GM12878 (cell line): ENCODE data around the gene OPCML. TPM values are rescaled to one million over a fixed set of nuclear protein-coding genes. Genes with fewer than 3 reads are reported as not detected.

Experiments used
- ATAC-seq: fragments of 200-7000 bp; cut with Tn5 transposase; 3 replicates; pipeline ENCODE4 v1.9.1; 2020; ENCODE audit warnings: mild to moderate bottlenecking, moderate library complexity
- BruUV-seq: library from RNA; stranded (reverse); fragments of 400-500 nt; replicated peaks from 2 replicates; lab custom pipeline; 2021; lab: Mats Ljungman, UMichigan
- CTCF ChIA-PET: fragments of 300-600 bp; sonication (Branson Sonifier 250); formaldehyde crosslinking; extraction: SDS; loops from one replicate; lab custom pipeline; 2021; ENCODE audit warnings: inconsistent platforms; lab: Yijun Ruan, JAX
- POLR2A ChIA-PET: fragments of 350-600 bp; formaldehyde crosslinking; extraction: SDS; loops from one replicate; lab custom pipeline; 2021; ENCODE audit warnings: inconsistent platforms; lab: Charles Lee
- RAD21 ChIA-PET: fragments of 300-600 bp; sonication (Branson Sonifier 250); formaldehyde crosslinking; loops from one replicate; lab custom pipeline; 2023; ENCODE audit warnings: antibody characterized with exemption; ENCODE audit not compliant: unreplicated experiment; lab: Charles Lee
- SMC1A ChIA-PET: fragments of 300-600 bp; sonication (Branson Sonifier 250); formaldehyde crosslinking; loops from one replicate; lab custom pipeline; 2023; ENCODE audit not compliant: unreplicated experiment, uncharacterized antibody; lab: Charles Lee
- DNase-seq: peaks from one replicate; pipeline ENCODE4 v3.0.0-alpha.2; 2011; ENCODE audit warnings: low read depth, low spot score
- FAIRE-seq: peaks from 3 replicates; lab custom pipeline; 2011; peaks lifted over from hg19 to GRCh38; lab: Jason Lieb, UNC
- H2AFZ ChIP-seq: 2 replicates; pipeline ENCODE4 v1.6.0; 2011; ENCODE audit warnings: low read depth, low read length, control low read depth; ENCODE audit not compliant: control insufficient read depth
- H3K27ac ChIP-seq: 2 replicates; pipeline ENCODE4 v1.5.1; 2011; ENCODE audit warnings: control low read depth; ENCODE audit not compliant: control insufficient read depth, insufficient read depth
- H3K27me3 ChIP-seq, 2 experiments: replicated peaks in 1 of 2; 2 replicates each; pipeline versions ENCODE4 v1.6.0 to v1.6.1; 2011; ENCODE audit warnings: low read length in 1 of 2; ENCODE audit not compliant: control insufficient read depth in 2 of 2, insufficient read depth in 2 of 2
- H3K36me3 ChIP-seq, 2 experiments: 2 replicates each; pipeline ENCODE4 v1.5.1; 2011; ENCODE audit warnings: low read length in 1 of 2; ENCODE audit not compliant: control insufficient read depth in 2 of 2, insufficient read depth in 2 of 2
- H3K4me1 ChIP-seq: 2 replicates; pipeline ENCODE4 v1.6.1; 2011; ENCODE audit warnings: mild to moderate bottlenecking, low read length, moderate library complexity, mixed read lengths; ENCODE audit not compliant: control insufficient read depth, insufficient read depth
- H3K4me2 ChIP-seq: 2 replicates; pipeline ENCODE4 v1.6.0; 2011; ENCODE audit warnings: control low read depth; ENCODE audit not compliant: control insufficient read depth, insufficient read depth
- H3K4me3 ChIP-seq: fragments of 200-600 bp; sonication (generic); 2 replicates; pipeline ENCODE4 v1.5.1; 2016
- H3K79me2 ChIP-seq: 2 replicates; pipeline ENCODE4 v1.6.0; 2011; ENCODE audit warnings: low read length; ENCODE audit not compliant: control insufficient read depth, insufficient read depth
- H3K9ac ChIP-seq: 2 replicates; pipeline ENCODE4 v1.8.0; 2011; ENCODE audit warnings: low read length, control low read depth, mixed read lengths; ENCODE audit not compliant: control insufficient read depth, insufficient read depth
- H3K9me3 ChIP-seq: replicated peaks from 3 replicates; pipeline ENCODE4 v1.5.1; 2011; ENCODE audit warnings: mild to moderate bottlenecking, low read length; ENCODE audit not compliant: control insufficient read depth, insufficient read depth
- H4K20me1 ChIP-seq: 2 replicates; pipeline ENCODE4 v1.6.0; 2011; ENCODE audit not compliant: control insufficient read depth, insufficient read depth
- BRCA1 ChIP-seq: IDR thresholded peaks from 2 replicates; pipeline ENCODE4 v1.6.1; 2011; ENCODE audit warnings: low read depth, low read length, improper control_type of control experiment
- HDAC2 ChIP-seq: fragments of 200-600 bp; sonication (generic); IDR thresholded peaks from 2 replicates; pipeline ENCODE4 v1.6.1; 2017
- IKZF1 ChIP-seq: fragments of 450-650 bp; conservative IDR thresholded peaks from 2 replicates; pipeline ENCODE4 v1.6.1; 2017; ENCODE audit warnings: antibody characterized with exemption, mild to moderate bottlenecking
- IKZF2 ChIP-seq, 2 experiments: fragments of 450-650 bp; IDR thresholded peaks; 2 replicates each; pipeline ENCODE4 v1.6.1; 2017; ENCODE audit warnings: mild to moderate bottlenecking in 2 of 2, moderate library complexity in 2 of 2
- NBN ChIP-seq: fragments of 450-650 bp; IDR thresholded peaks from 2 replicates; pipeline ENCODE4 v1.6.1; 2016
- NFIC ChIP-seq: IDR thresholded peaks from 2 replicates; pipeline ENCODE4 v1.6.1; 2012; ENCODE audit warnings: low read depth, mild to moderate bottlenecking, inconsistent platforms, low read length, moderate library complexity
- NFYA ChIP-seq: IDR thresholded peaks from 2 replicates; pipeline ENCODE4 v1.6.1; 2011; ENCODE audit warnings: low read depth, mild to moderate bottlenecking, low read length, improper control_type of control experiment, borderline replicate concordance
- NR2F1 ChIP-seq: fragments of 450-650 bp; conservative IDR thresholded peaks from 2 replicates; pipeline ENCODE4 v1.6.1; 2017; ENCODE audit warnings: mild to moderate bottlenecking
- NRF1 ChIP-seq: conservative IDR thresholded peaks from 2 replicates; pipeline ENCODE4 v1.6.1; 2011; ENCODE audit warnings: mild to moderate bottlenecking, low read depth, low read length, improper control_type of control experiment
- SUPT20H ChIP-seq: IDR thresholded peaks from 2 replicates; pipeline ENCODE4 v1.6.1; 2011; ENCODE audit warnings: low read depth, mild to moderate bottlenecking, low read length, moderate library complexity, borderline replicate concordance; ENCODE audit not compliant: control insufficient read depth
- TAF1 ChIP-seq: IDR thresholded peaks from 2 replicates; pipeline ENCODE4 v1.6.1; 2011; ENCODE audit warnings: mild to moderate bottlenecking, low read depth, low read length, borderline replicate concordance
- WRNIP1 ChIP-seq: IDR thresholded peaks from 2 replicates; pipeline ENCODE4 v1.6.1; 2011; ENCODE audit warnings: low read depth, low read length, improper control_type of control experiment, borderline replicate concordance
- ZNF622 ChIP-seq: fragments of 450-650 bp; IDR thresholded peaks from 2 replicates; pipeline ENCODE4 v1.6.1; 2017; ENCODE audit warnings: mild to moderate bottlenecking, inconsistent platforms
- WGBS: methylation state at CpG from one replicate; pipeline ENCODE4 v1.1.6; 2016; ENCODE audit warnings: low lambda C conversion rate; ENCODE audit not compliant: insufficient replicate concordance, insufficient coverage; ENCODE audit errors: missing lambda C conversion rate; 5-methylcytosine and 5-hydroxymethylcytosine counted together
- in situ Hi-C: fragments of 300-500 bp; cut with MboI; formaldehyde crosslinking; loops from 9 replicates; pipeline ENCODE4 v1.14.3; 2018; ENCODE audit warnings: mixed read lengths
- intact Hi-C: fragments of 100-400 bp; cut with micrococcal nuclease; formaldehyde crosslinking; loops from one replicate; pipeline ENCODE4 v1.14.2; 2022; ENCODE audit not compliant: unreplicated experiment
- polyA plus RNA-seq, 11 experiments: library from polyadenylated mRNA; depleted of rRNA in 4 of 11; unstranded in 6 of 11; stranded (reverse) in 5 of 11; fragments of >200 nt; fragmentation: Nextera tagmentation in 4 of 11; fragmentation: Illumina TruSeq in 1 of 11; extraction: Ambion mirVana in 4 of 11; extraction: Trizol in 1 of 11; gene quantifications; 1 replicate in 1 of 11; 2 replicates in 10 of 11; pipeline versions ENCODE4 v1.2.1 to v1.2.3, GENCODE V29; 2011 to 2016; ENCODE audit warnings: inconsistent platforms in 2 of 11, missing spikeins in 2 of 11, low read depth in 1 of 11
- total RNA-seq, 4 experiments: library from RNA; depleted of rRNA in 3 of 4; stranded (reverse); fragments of >200 nt in 3 of 4; fragmentation: Illumina TruSeq in 1 of 4; extraction: Trizol in 1 of 4; gene quantifications; 2 replicates each; pipeline versions ENCODE4 v1.2.1 to v1.2.3, GENCODE V29; 2013 to 2021
- TF ChIP-seq, protein P1 (sequence below): IDR thresholded peaks from 2 replicates; pipeline ENCODE4 v1.6.1; 2011; ENCODE audit warnings: low read depth, mild to moderate bottlenecking, low read length, moderate library complexity, borderline replicate concordance; ENCODE audit errors: extremely low read depth
- TF ChIP-seq, protein P2 (sequence below): fragments of 450-650 bp; IDR thresholded peaks from 2 replicates; pipeline ENCODE4 v1.6.1; 2016; ENCODE audit warnings: mild to moderate bottlenecking, moderate library complexity, borderline replicate concordance
- TF ChIP-seq, protein P3 (sequence below): IDR thresholded peaks from 2 replicates; pipeline ENCODE4 v1.6.1; 2012; ENCODE audit warnings: low read length, inconsistent platforms
- TF ChIP-seq, protein P4 (sequence below): IDR thresholded peaks from 2 replicates; pipeline ENCODE4 v1.6.1; 2012; ENCODE audit warnings: low read depth, low read length, improper control_type of control experiment

Gene OPCML
- total and polyA plus RNA-seq, 10 of the 15 experiments (the other 5 are each of a cell fraction or from before 2014, with no cell fraction given), result 0.84 TPM; not detected in 9

DNA sequence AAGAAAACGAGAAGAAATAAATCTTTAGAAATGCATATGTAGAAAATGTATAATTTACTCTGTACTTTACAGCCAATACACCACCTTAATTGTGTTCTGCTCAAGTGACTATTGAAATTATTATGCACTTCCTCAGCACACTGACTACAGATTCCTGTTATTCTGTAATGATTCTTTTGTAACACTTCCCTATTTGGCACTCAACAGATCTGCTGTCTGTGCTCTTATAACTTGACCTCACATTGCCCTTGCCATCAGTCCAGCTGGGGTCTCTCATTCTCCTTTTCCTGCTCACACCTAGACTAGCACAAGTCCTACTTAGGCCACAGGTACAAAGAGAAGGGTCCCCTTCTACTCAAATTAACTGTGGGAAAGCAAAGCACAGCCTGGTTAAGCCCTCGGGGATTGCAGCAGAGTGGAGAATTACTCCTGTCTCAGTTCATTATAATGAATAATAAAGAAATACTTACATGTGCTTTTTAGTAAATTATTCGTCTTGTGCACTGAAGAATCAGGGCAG, 860.4 kb downstream of the OPCML start:
- Histone ChIP-seq H4K20me1 (no peaks in the 10 kb centered on the region), H3K4me3 (no peak overlapping the region), H3K9ac (no peak overlapping the region), H3K27ac (no peak overlapping the region), H3K4me2 (no peak overlapping the region), H3K9me3 (no peaks in the 10 kb centered on the region), H3K36me3 (no peaks in the 10 kb centered on the region), H3K4me1 (no peaks in the 10 kb centered on the region), H3K27me3 (no peaks in the 10 kb centered on the region), H3K79me2 (no peaks in the 10 kb centered on the region)
- POLR2A ChIA-PET, result no interaction called here
- no TSS peak for BruUV-seq
- 0% methylated on average over 3 of the region's 3 CpGs for whole genome bisulfite sequencing
- SMC1A ChIA-PET, result no interaction called here
- in situ Hi-C loops, result no loop called here
- FAIRE-seq (no peak), ATAC-seq (no peak)
- CTCF ChIA-PET, result no interaction called here
- RAD21 ChIA-PET, result no interaction called here
- TF ChIP-seq TAF1 (no peak), IKZF1 (no peak), ZNF622 (no peak), HDAC2 (no peak), SUPT20H (no peak), NFYA (no peak), NRF1 (no peak), NR2F1 (no peak), NBN (no peak), IKZF2 (IDR thresholded peaks at IDR 0.05) (no peak), WRNIP1 (no peak), BRCA1 (no peak), NFIC (no peak)
- TF ChIP-seq, protein P1, sequence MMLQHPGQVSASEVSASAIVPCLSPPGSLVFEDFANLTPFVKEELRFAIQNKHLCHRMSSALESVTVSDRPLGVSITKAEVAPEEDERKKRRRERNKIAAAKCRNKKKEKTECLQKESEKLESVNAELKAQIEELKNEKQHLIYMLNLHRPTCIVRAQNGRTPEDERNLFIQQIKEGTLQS, result no peak
- TF ChIP-seq, protein P2, sequence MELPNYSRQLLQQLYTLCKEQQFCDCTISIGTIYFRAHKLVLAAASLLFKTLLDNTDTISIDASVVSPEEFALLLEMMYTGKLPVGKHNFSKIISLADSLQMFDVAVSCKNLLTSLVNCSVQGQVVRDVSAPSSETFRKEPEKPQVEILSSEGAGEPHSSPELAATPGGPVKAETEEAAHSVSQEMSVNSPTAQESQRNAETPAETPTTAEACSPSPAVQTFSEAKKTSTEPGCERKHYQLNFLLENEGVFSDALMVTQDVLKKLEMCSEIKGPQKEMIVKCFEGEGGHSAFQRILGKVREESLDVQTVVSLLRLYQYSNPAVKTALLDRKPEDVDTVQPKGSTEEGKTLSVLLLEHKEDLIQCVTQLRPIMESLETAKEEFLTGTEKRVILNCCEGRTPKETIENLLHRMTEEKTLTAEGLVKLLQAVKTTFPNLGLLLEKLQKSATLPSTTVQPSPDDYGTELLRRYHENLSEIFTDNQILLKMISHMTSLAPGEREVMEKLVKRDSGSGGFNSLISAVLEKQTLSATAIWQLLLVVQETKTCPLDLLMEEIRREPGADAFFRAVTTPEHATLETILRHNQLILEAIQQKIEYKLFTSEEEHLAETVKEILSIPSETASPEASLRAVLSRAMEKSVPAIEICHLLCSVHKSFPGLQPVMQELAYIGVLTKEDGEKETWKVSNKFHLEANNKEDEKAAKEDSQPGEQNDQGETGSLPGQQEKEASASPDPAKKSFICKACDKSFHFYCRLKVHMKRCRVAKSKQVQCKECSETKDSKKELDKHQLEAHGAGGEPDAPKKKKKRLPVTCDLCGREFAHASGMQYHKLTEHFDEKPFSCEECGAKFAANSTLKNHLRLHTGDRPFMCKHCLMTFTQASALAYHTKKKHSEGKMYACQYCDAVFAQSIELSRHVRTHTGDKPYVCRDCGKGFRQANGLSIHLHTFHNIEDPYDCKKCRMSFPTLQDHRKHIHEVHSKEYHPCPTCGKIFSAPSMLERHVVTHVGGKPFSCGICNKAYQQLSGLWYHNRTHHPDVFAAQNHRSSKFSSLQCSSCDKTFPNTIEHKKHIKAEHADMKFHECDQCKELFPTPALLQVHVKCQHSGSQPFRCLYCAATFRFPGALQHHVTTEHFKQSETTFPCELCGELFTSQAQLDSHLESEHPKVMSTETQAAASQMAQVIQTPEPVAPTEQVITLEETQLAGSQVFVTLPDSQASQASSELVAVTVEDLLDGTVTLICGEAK, result no peak
- TF ChIP-seq, protein P3, sequence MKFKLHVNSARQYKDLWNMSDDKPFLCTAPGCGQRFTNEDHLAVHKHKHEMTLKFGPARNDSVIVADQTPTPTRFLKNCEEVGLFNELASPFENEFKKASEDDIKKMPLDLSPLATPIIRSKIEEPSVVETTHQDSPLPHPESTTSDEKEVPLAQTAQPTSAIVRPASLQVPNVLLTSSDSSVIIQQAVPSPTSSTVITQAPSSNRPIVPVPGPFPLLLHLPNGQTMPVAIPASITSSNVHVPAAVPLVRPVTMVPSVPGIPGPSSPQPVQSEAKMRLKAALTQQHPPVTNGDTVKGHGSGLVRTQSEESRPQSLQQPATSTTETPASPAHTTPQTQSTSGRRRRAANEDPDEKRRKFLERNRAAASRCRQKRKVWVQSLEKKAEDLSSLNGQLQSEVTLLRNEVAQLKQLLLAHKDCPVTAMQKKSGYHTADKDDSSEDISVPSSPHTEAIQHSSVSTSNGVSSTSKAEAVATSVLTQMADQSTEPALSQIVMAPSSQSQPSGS, result no peak
- TF ChIP-seq, protein P4, sequence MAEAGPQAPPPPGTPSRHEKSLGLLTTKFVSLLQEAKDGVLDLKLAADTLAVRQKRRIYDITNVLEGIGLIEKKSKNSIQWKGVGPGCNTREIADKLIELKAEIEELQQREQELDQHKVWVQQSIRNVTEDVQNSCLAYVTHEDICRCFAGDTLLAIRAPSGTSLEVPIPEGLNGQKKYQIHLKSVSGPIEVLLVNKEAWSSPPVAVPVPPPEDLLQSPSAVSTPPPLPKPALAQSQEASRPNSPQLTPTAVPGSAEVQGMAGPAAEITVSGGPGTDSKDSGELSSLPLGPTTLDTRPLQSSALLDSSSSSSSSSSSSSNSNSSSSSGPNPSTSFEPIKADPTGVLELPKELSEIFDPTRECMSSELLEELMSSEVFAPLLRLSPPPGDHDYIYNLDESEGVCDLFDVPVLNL, result no peak
- TF ChIP-seq, all 136 proteins: peak for 0
- no peak for DNase-seq
- H2AFZ ChIP-seq, result no peak overlapping the region
- intact Hi-C loops, result no loop called here
